Fibroblast of the conjunctiva (primary cell): Measurements from ENCODE around the gene ZNF839.
"Not testable (repeated sequence)": the region's sequence is repeated elsewhere in the genome, so short reads cannot be mapped to it uniquely, and the experiment has no call there.

ENCODE experiments used
- DNase-seq: peaks from one replicate; pipeline ENCODE4 v3.0.0-alpha.2; 2010; ENCODE audit warnings: low read depth

ZNF839 gene

GRCh38 chr14:102319351-102320032 is at the start of gene ZNF839:
TSS of gene ZNF839 (plus strand) at chr14:102319746. CDS start at chr14:102319766, 20 bp downstream.
- peak; percentile 85 for DNase-seq

- DNase-seq: no peak
Measured at GRCh38 chr14:102272392-102272791, 47.2 kb upstream of the ZNF839 start.

GRCh38 chr14:102275866-102276265 is 43.7 kb upstream of the ZNF839 start:
- no peak for DNase-seq

GRCh38 chr14:102277874-102278630 is 41.5 kb upstream of the ZNF839 start:
- no peak for DNase-seq

GRCh38 chr14:102278631-102278935 is 41.0 kb upstream of the ZNF839 start:
- no peak for DNase-seq

- DNase-seq: no peak
Measured at GRCh38 chr14:102279282-102279681, 40.3 kb upstream of the ZNF839 start.

- DNase-seq: peak; percentile 69
Measured at GRCh38 chr14:102279688-102280348, 39.7 kb upstream of the ZNF839 start.

GRCh38 chr14:102280376-102280962 is 39.1 kb upstream of the ZNF839 start:
- peak; percentile 33 for DNase-seq

GRCh38 chr14:102282751-102283465 is 36.6 kb upstream of the ZNF839 start:
- DNase-seq: no peak

GRCh38 chr14:102283631-102284129 is 35.9 kb upstream of the ZNF839 start:
- DNase-seq: no peak

GRCh38 chr14:102285106-102285505 is 34.4 kb upstream of the ZNF839 start:
- DNase-seq: no peak

- no peak for DNase-seq
Measured at GRCh38 chr14:102288139-102288538, 31.4 kb upstream of the ZNF839 start.

GRCh38 chr14:102292441-102292840 is 27.1 kb upstream of the ZNF839 start:
- no peak for DNase-seq

- no peak for DNase-seq
Measured at GRCh38 chr14:102293781-102294180, 25.8 kb upstream of the ZNF839 start.

GRCh38 chr14:102295270-102295669 is 24.3 kb upstream of the ZNF839 start:
- no peak for DNase-seq

GRCh38 chr14:102297436-102298170 is 21.9 kb upstream of the ZNF839 start:
- no peak for DNase-seq

GRCh38 chr14:102298303-102299070 is 21.1 kb upstream of the ZNF839 start:
- not testable (repeated sequence) for DNase-seq

- no peak for DNase-seq
Measured at GRCh38 chr14:102303664-102304063, 15.9 kb upstream of the ZNF839 start.

GRCh38 chr14:102304611-102305506 is 14.7 kb upstream of the ZNF839 start, which contains the start of gene MOK:
TSS of gene MOK (minus strand) at chr14:102305164. CDS start at chr14:102304968, 196 bp downstream.
- DNase-seq: peak; percentile 98
